Breast epithelium (tissue), 3 donors: Measurements from ENCODE around the gene LIME1.

Source experiments
- POLR2A ChIP-seq: fragments of 450-650 bp; IDR thresholded peaks from one replicate; pipeline ENCODE4 v1.6.1; 2016; ENCODE audit warnings: antibody characterized with exemption, mild to moderate bottlenecking, moderate library complexity
- TF ChIP-seq, protein P1 (sequence below), 3 donors: fragments of 450-650 bp; IDR thresholded peaks; one replicate each; pipeline ENCODE4 v1.5.1; 2016 to 2017; ENCODE audit warnings: antibody characterized with exemption in 3 of 3, mild to moderate bottlenecking in 3 of 3, moderate library complexity in 3 of 3

DNA sequence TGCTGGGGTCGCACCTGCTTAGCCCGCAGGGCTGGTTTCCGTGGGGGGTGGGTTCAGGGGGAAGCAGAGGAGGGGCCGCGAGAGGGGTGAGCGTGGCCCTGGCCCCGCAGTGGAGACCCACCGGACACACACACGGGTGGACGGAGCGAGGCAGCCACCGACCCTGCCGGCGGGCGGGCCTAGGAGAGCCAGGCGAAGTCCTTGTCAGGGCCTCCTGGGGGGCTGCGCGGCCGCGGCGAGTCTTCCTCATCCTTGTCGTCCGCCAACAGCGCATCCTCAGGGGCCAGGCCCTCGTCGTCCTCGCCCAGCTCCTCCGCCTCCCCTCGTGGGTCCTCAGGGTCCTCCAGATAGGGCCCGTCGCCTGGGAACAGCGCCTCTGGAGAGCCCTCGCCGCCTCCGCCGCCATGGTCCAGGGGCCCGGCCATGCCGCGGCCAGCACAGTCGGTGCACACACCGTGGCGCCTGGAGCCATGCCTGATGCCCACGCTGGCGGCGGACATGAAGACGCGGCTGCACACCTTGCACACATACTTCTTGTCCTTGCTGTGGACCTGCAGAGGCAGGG is 10.4 kb downstream of the LIME1 start:
- TF ChIP-seq, protein P1, sequence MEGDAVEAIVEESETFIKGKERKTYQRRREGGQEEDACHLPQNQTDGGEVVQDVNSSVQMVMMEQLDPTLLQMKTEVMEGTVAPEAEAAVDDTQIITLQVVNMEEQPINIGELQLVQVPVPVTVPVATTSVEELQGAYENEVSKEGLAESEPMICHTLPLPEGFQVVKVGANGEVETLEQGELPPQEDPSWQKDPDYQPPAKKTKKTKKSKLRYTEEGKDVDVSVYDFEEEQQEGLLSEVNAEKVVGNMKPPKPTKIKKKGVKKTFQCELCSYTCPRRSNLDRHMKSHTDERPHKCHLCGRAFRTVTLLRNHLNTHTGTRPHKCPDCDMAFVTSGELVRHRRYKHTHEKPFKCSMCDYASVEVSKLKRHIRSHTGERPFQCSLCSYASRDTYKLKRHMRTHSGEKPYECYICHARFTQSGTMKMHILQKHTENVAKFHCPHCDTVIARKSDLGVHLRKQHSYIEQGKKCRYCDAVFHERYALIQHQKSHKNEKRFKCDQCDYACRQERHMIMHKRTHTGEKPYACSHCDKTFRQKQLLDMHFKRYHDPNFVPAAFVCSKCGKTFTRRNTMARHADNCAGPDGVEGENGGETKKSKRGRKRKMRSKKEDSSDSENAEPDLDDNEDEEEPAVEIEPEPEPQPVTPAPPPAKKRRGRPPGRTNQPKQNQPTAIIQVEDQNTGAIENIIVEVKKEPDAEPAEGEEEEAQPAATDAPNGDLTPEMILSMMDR (IDR thresholded peaks at IDR 0.05): no peak
- no peak for TF ChIP-seq POLR2A
